Small intestine (tissue), 7 donors: ENCODE measurements around the gene TMEM202. TPM values are rescaled to one million over a fixed set of nuclear protein-coding genes. Genes with fewer than 3 reads are reported as not detected.
"Not testable (repeated sequence)": the region's sequence is repeated elsewhere in the genome, so short reads cannot be mapped to it uniquely, and the experiment has no call there.

ENCODE experiments used
- DNase-seq, 2 donors: peaks; one replicate each; pipeline versions ENCODE4 v3.0.0 to v3.0.0-alpha.2; 2013
- FAIRE-seq: peaks from 2 replicates; lab custom pipeline; 2012; peaks lifted over from hg19 to GRCh38; lab: Jason Lieb, UNC
- H3K27ac ChIP-seq, 3 donors: one replicate each; pipeline ENCODE4 v1.5.1; 2013; ENCODE audit warnings: low read length in 2 of 3, mild to moderate bottlenecking in 2 of 3, control low read depth in 1 of 3, inconsistent platforms in 1 of 3, low read depth in 1 of 3, moderate library complexity in 1 of 3
- H3K27me3 ChIP-seq, 3 donors: one replicate each; pipeline ENCODE4 v1.6.1; 2013; ENCODE audit warnings: low read length in 3 of 3, inconsistent platforms in 1 of 3; ENCODE audit not compliant: control insufficient read depth in 3 of 3, insufficient read depth in 3 of 3
- H3K36me3 ChIP-seq, 3 donors: one replicate each; pipeline ENCODE4 v1.6.1; 2013; ENCODE audit warnings: low read length in 3 of 3, inconsistent platforms in 1 of 3, low read depth in 1 of 3, mild to moderate bottlenecking in 1 of 3, moderate library complexity in 1 of 3; ENCODE audit not compliant: control insufficient read depth in 3 of 3, insufficient read depth in 2 of 3
- H3K4me1 ChIP-seq, 3 donors: one replicate each; pipeline ENCODE4 v1.6.1; 2013; ENCODE audit warnings: low read length in 2 of 3, inconsistent platforms in 1 of 3, low read depth in 1 of 3, mild to moderate bottlenecking in 1 of 3, moderate library complexity in 1 of 3; ENCODE audit not compliant: control insufficient read depth in 3 of 3, insufficient read depth in 2 of 3
- H3K4me3 ChIP-seq, 3 donors: one replicate each; pipeline ENCODE4 v1.5.1; 2013; ENCODE audit warnings: low read length in 3 of 3, control low read depth in 1 of 3, inconsistent platforms in 1 of 3, low read depth in 1 of 3, mild to moderate bottlenecking in 1 of 3, moderate library complexity in 1 of 3
- H3K9me3 ChIP-seq, 2 donors: one replicate each; pipeline ENCODE4 v1.6.1; 2013; ENCODE audit warnings: low read depth in 1 of 2, low read length in 1 of 2; ENCODE audit not compliant: control insufficient read depth in 2 of 2, insufficient read depth in 1 of 2
- WGBS, 3 donors: extraction: QIAGEN DNeasy Blood & Tissue Kit; methylation state at CpG; one replicate each; pipeline ENCODE4 v1.1.7; 2013; 5-methylcytosine and 5-hydroxymethylcytosine counted together
- polyA plus RNA-seq, 4 donors: library from polyadenylated mRNA; stranded (reverse) in 3 of 4; unstranded in 1 of 4; fragments of 200-250 nt in 3 of 4; fragments of 120-200 nt in 1 of 4; gene quantifications; one replicate each; pipeline versions ENCODE4 v1.2.1 to v1.2.3, GENCODE V29; 2013
- donor health status: healthy with polysubstance abuse.
- donor health status: control.
- donor health status: control.
- donor health status: Bipolar disorder and iron deficiency.
- donor health status: healthy.

The TMEM202 gene
- polyA plus RNA-seq, 4 donors: not detected

DNA sequence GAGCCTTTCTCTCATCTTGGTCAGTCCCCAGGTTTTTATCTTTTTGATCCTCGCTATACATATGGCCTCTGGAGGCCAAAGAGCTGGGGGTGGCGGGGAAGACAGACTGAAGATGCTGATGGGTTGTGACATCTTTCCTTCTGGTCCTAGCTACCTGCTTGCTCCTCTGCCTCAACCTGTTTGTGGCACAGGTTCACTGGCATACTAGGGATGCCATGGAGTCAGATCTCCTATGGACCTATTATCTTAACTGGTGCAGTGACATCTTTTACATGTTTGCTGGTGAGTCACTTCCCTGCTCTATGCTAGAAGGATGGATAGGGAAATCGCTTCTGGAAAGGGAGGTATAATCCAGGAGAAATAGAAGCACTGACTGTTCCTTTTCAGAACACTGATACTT lies 8.8 kb downstream of the TMEM202 start:
- peaks cover 0 to 25% (median 4%) of the 10 kb centered on the region in 3 donors for H3K27me3 ChIP-seq
- no peak for FAIRE-seq
- 73 to 78% (median 74%) methylated on average over 3 of the region's 3 CpGs for WGBS, 3 donors

DNA sequence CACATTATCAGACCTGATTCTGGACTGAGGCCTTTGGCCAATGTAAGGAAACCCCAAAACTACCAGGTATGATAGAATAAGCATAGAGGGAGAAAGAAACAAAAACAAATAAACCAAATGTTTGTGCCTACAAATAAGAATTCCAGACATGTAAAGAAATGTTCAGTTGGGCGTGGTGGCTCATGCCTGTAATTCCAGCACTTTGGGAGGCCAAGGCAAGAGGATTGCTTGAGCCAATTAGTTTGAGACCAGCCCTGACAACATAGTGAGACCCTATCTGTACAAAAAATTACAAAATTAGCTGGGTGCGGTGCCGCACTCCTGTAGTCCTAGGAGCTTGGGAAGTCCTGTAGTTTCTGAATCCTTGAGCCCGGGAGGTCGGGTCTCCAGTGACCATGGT lies 13.0 kb downstream of the TMEM202 start:
- DNase-seq: no peak
- FAIRE-seq: no peak
- Histone ChIP-seq H3K4me1 (no peaks in the 10 kb centered on the region), H3K27ac (no peak overlapping the region), H3K27me3 (peaks cover 0 to 10% (median 0%) of the 10 kb centered on the region in 3 donors), H3K9me3 (no peaks in the 10 kb centered on the region), H3K36me3 (no peaks in the 10 kb centered on the region), H3K4me3 (no peak overlapping the region)
- WGBS, 3 donors: 88 to 92% (median 90%) methylated on average over 5 of the region's 5 CpGs

More for the DNA sequence above, 8.8 kb downstream of the TMEM202 start:
- Histone ChIP-seq H3K27ac (no peak overlapping the region), H3K4me3 (no peak overlapping the region), H3K36me3 (no peaks in the 10 kb centered on the region), H3K4me1 (no peaks in the 10 kb centered on the region), H3K9me3 (no peaks in the 10 kb centered on the region)
- DNase-seq: no peak

DNA sequence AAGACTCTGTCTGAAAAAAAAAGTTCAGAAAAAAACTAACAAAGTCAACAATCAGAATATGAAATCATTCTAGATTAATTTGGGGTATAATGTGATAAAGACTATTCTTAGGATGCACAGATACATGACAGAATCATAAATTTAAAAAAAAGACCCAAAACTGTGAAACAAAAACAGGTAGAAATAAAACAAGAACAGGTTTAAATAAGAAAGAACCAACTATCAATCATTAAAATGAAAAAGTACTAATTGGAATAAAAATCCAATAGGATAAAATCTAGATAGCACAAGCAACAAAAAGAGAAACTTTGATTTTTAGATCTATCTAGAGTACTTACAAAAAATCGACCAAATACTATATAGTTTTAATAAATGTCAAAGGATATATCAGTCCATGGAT lies 13.4 kb downstream of the TMEM202 start:
- FAIRE-seq: no peak
- WGBS, 3 donors: 22 to 33% (median 28%) methylated on average over 1 of the region's 1 CpG
- no peaks in the 10 kb centered on the region for H3K36me3 ChIP-seq

DNA sequence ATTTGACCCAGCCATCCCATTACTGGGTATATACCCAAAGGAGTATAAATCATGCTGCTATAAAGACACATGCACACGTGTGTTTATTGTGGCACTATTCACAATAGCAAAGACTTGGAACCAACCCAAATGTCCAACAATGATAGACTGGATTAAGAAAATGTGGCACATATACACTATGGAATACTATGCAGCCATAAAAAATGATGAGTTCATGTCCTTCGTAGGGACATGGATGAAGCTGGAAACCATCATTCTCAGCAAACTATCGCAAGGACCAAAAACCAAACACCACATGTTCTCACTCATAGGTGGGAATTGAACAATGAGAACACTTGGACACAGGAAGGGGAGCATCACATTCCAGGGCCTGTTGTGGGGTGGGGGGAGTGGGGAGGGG lies 15.2 kb downstream of the TMEM202 start:
- WGBS, 3 donors: 85 to 91% (median 89%) methylated on average over 3 of the region's 3 CpGs
- H3K36me3 ChIP-seq, H3K4me3 ChIP-seq, FAIRE-seq, DNase-seq, H3K27me3 ChIP-seq, H3K27ac ChIP-seq, H3K4me1 ChIP-seq, H3K9me3 ChIP-seq: not testable (repeated sequence)

More for the DNA sequence above, 13.4 kb downstream of the TMEM202 start:
- Histone ChIP-seq H3K27me3 (peaks cover 0 to 10% (median 0%) of the 10 kb centered on the region in 3 donors), H3K27ac (no peak overlapping the region), H3K4me1 (no peaks in the 10 kb centered on the region), H3K4me3 (no peak overlapping the region), H3K9me3 (no peaks in the 10 kb centered on the region)
- DNase-seq: no peak

DNA sequence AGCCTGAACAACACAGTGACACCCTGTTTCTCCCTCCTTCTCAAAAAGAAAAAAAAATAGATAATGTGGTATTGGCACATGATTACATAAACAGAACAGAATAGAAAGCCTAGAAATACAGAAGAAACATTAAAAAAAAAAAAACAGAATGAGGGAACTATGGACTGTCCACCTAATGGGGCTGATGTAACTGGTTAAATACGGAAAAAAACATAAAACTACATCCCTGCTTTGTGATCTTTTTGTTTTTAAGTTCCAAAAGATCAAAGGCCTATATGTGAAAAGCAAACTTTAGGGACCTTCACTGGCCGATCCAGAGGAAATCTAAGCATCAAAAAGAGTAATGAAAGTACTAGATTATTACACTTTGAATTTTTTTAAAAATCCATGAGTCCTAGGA lies 17.2 kb downstream of the TMEM202 start:
- H3K27me3 ChIP-seq: peaks cover 0 to 2% (median 0%) of the 10 kb centered on the region in 3 donors
- H3K9me3 ChIP-seq: no peaks in the 10 kb centered on the region
- DNase-seq (no peak), FAIRE-seq (no peak)
- no peak overlapping the region for H3K27ac ChIP-seq
- H3K4me3 ChIP-seq: no peak overlapping the region
- H3K4me1 ChIP-seq: no peaks in the 10 kb centered on the region
- 68 to 77% (median 69%) methylated on average over 2 of the region's 2 CpGs for WGBS, 3 donors
- H3K36me3 ChIP-seq: no peaks in the 10 kb centered on the region

DNA sequence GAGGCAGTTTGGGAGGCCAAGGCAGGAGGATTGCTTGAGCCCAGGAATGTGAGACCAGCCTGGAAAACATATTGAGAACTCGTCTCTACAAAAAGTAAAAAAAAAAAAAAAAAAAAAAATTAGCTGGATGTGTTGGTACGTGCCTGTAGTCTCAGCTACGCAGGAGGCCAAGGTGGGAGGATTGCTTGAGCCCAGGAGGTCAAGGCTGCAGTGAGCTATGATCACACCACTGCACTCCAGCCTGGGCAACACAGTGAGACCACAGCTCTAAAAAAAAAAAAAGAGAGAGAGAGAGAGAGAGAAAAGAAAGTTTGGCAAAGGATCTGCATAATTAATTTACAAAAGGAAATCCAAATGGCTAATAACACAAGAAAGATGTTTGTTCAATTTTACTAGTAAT lies 21.7 kb downstream of the TMEM202 start:
- H3K4me3 ChIP-seq, H3K36me3 ChIP-seq, H3K27me3 ChIP-seq, H3K4me1 ChIP-seq, FAIRE-seq, H3K27ac ChIP-seq, DNase-seq, H3K9me3 ChIP-seq: not testable (repeated sequence)
- WGBS, 3 donors: 81 to 90% (median 88%) methylated on average over 3 of the region's 3 CpGs

DNA sequence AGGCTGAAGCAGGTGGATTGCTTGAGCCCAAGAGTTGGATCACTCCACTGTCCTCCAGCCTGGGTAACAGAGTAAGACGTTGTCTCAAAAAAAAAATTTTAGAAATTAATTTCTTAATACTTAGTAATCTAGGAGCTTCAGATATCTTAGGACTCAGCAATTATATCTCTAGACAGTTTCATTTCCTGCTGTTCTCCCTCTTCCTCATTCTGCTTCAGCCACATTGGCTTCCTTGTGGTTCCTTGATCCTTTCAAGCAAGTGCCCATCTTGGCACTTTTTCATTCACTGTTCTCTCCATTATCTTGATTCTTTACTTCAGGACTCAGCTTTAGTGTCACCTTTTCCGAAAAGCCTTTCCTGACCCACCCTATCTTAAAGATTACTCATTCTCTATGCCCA lies 22.5 kb downstream of the TMEM202 start:
- H3K4me3 ChIP-seq: no peak overlapping the region
- H3K27ac ChIP-seq: no peak overlapping the region
- H3K9me3 ChIP-seq: no peaks in the 10 kb centered on the region
- H3K27me3 ChIP-seq: peaks cover 0 to 3% (median 0%) of the 10 kb centered on the region in 3 donors
- H3K36me3 ChIP-seq: no peaks in the 10 kb centered on the region
- FAIRE-seq: no peak
- H3K4me1 ChIP-seq: no peaks in the 10 kb centered on the region
- 62 to 72% (median 66%) methylated on average over 2 of the region's 2 CpGs for WGBS, 3 donors
- DNase-seq: no peak

DNA sequence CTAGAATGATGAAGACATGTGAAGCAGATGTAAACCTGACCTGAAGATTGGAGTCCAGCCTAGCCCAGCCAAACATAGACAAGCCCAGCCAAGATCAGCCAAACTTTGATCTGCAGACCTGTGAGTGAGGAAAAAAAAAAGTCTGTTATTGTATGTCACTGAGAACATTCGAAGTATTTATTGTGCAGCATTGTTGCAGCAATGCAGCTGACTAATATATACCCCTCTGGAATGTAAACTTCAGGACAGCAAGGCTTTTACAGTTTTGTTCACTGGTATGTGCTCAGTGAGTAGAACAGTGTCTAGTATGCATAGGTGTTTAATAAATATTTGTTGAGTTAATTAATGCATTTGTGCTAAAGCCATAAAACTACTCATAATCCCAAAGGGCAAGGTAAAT lies 23.4 kb downstream of the TMEM202 start:
- Histone ChIP-seq H3K27me3 (peaks cover 0 to 3% (median 0%) of the 10 kb centered on the region in 3 donors), H3K27ac (no peak overlapping the region), H3K9me3 (peaks cover 0 to under 1% of the 10 kb centered on the region in 2 donors), H3K4me1 (no peaks in the 10 kb centered on the region), H3K4me3 (no peak overlapping the region), H3K36me3 (no peaks in the 10 kb centered on the region)
- FAIRE-seq (no peak), DNase-seq (no peak)
- 41 to 76% (median 54%) methylated on average over 1 of the region's 1 CpG for WGBS, 3 donors

DNA sequence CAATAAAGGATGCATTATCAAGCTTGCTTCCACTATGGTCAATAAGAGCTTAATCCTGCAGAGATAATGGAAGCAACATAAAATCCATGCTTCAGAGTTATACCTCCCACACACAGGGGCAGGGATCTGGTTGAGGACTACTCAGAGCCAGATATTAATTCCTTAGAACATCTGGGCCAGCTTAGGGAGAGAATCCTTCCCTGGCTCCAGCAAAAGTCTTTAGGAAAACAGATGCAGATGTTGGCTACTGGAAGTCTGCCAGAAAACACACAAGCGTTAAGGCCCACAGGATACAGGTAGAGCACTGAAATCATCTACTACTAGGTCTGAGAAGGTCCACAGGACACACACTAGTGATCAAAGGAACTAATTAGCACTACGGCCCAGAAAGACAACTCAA lies 25.2 kb downstream of the TMEM202 start:
- Histone ChIP-seq H3K4me1 (no peaks in the 10 kb centered on the region), H3K4me3 (no peak overlapping the region), H3K9me3 (peaks cover 0 to 4% of the 10 kb centered on the region in 2 donors), H3K27ac (no peak overlapping the region), H3K27me3 (peaks cover 0 to 3% (median 0%) of the 10 kb centered on the region in 3 donors), H3K36me3 (no peaks in the 10 kb centered on the region)
- FAIRE-seq: no peak
- WGBS, 3 donors: 60 to 72% (median 61%) methylated on average over 2 of the region's 2 CpGs
- DNase-seq: no peak
